ENCODE data around the gene AICDA. TPM values are rescaled to one million over a fixed set of nuclear protein-coding genes. Genes with fewer than 3 reads are reported as not detected.
"Not testable (repeated sequence)": the region's sequence is repeated elsewhere in the genome, so short reads cannot be mapped to it uniquely, and the experiment has no call there.

Gene AICDA
- total RNA-seq, 2 donors from 2014 or later, result not detected

- Mint-ChIP-seq H3K4me3 (no peak overlapping the region), H3K4me1 (peaks cover 9% of the 10 kb centered on the region), H3K36me3 (ENCODE audit: low read depth) (peaks cover 4% of the 10 kb centered on the region), H3K27me3 (peaks cover 46% of the 10 kb centered on the region), H3K27ac (no peak overlapping the region)
- DNase-seq, result no peak
- no peak for ATAC-seq
- H3K9me3 ChIP-seq (ENCODE audit: control insufficient read depth, low read length, poor library complexity, severe bottlenecking), result no peaks in the 10 kb centered on the region
Observed at GRCh38 chr12:8603286-8603685, 9.4 kb downstream of the AICDA start.

GRCh38 chr12:8596561-8596960 is 16.1 kb downstream of the AICDA start:
- H3K9me3 ChIP-seq (ENCODE audit: control insufficient read depth, low read length, poor library complexity, severe bottlenecking), result no peaks in the 10 kb centered on the region
- ATAC-seq, result no peak
- no peaks in the 10 kb centered on the region for H3K4me1 Mint-ChIP-seq
- H3K4me3 Mint-ChIP-seq, result no peak overlapping the region
- H3K36me3 Mint-ChIP-seq (ENCODE audit: low read depth), result no peaks in the 10 kb centered on the region
- H3K27ac Mint-ChIP-seq, result no peak overlapping the region
- DNase-seq, result no peak
- H3K27me3 Mint-ChIP-seq, result peaks cover 13% of the 10 kb centered on the region

GRCh38 chr12:8594072-8594471 is 18.6 kb downstream of the AICDA start:
- Mint-ChIP-seq H3K4me3 (no peak overlapping the region), H3K4me1 (peaks cover 8% of the 10 kb centered on the region), H3K27ac (no peak overlapping the region), H3K36me3 (ENCODE audit: low read depth) (no peaks in the 10 kb centered on the region), H3K27me3 (peaks cover 5% of the 10 kb centered on the region)
- ATAC-seq, result no peak
- DNase-seq, result no peak
- H3K9me3 ChIP-seq (ENCODE audit: control insufficient read depth, low read length, poor library complexity, severe bottlenecking), result no peaks in the 10 kb centered on the region

- no peak overlapping the region for H3K27ac Mint-ChIP-seq
- peaks cover 8% of the 10 kb centered on the region for H3K4me1 Mint-ChIP-seq
- DNase-seq, result no peak
- no peak for ATAC-seq
- no peak overlapping the region for H3K4me3 Mint-ChIP-seq
- peaks cover 5% of the 10 kb centered on the region for H3K27me3 Mint-ChIP-seq
- no peaks in the 10 kb centered on the region for H3K9me3 ChIP-seq (ENCODE audit: control insufficient read depth, low read length, poor library complexity, severe bottlenecking)
- H3K36me3 Mint-ChIP-seq (ENCODE audit: low read depth), result peaks cover 3% of the 10 kb centered on the region
Observed at GRCh38 chr12:8593246-8593645, 19.4 kb downstream of the AICDA start.

- H3K9me3 ChIP-seq (ENCODE audit: control insufficient read depth, low read length, poor library complexity, severe bottlenecking), result no peaks in the 10 kb centered on the region
- Mint-ChIP-seq H3K27me3 (peaks cover 2% of the 10 kb centered on the region), H3K4me3 (no peak overlapping the region), H3K27ac (peak overlapping the region; percentile 39), H3K36me3 (ENCODE audit: low read depth) (peaks cover 5% of the 10 kb centered on the region), H3K4me1 (peaks cover 8% of the 10 kb centered on the region)
- ATAC-seq (peak; percentile 57), DNase-seq (no peak)
Observed at GRCh38 chr12:8590842-8591545, 21.7 kb downstream of the AICDA start.

GRCh38 chr12:8589679-8590078 is 23.0 kb downstream of the AICDA start:
- H3K4me1 Mint-ChIP-seq, result peaks cover 8% of the 10 kb centered on the region
- DNase-seq (no peak), ATAC-seq (no peak)
- H3K4me3 Mint-ChIP-seq, result no peak overlapping the region
- H3K36me3 Mint-ChIP-seq (ENCODE audit: low read depth), result peaks cover 6% of the 10 kb centered on the region
- no peak overlapping the region for H3K27ac Mint-ChIP-seq
- no peaks in the 10 kb centered on the region for H3K9me3 ChIP-seq (ENCODE audit: control insufficient read depth, low read length, poor library complexity, severe bottlenecking)
- peaks cover 13% of the 10 kb centered on the region for H3K27me3 Mint-ChIP-seq

- H3K36me3 Mint-ChIP-seq (ENCODE audit: low read depth); ATAC-seq; DNase-seq; H3K4me3 Mint-ChIP-seq; H3K9me3 ChIP-seq (ENCODE audit: control insufficient read depth, low read length, poor library complexity, severe bottlenecking); H3K4me1 Mint-ChIP-seq; H3K27ac Mint-ChIP-seq: not testable (repeated sequence)
- peaks cover 22% of the 10 kb centered on the region for H3K27me3 Mint-ChIP-seq
Observed at GRCh38 chr12:8584478-8584877, 28.2 kb downstream of the AICDA start.

GRCh38 chr12:8584004-8584403 is 28.7 kb downstream of the AICDA start:
- DNase-seq (no peak), ATAC-seq (no peak)
- Mint-ChIP-seq H3K4me3 (no peak overlapping the region), H3K36me3 (ENCODE audit: low read depth) (peaks cover 6% of the 10 kb centered on the region), H3K27ac (no peak overlapping the region), H3K4me1 (peaks cover 9% of the 10 kb centered on the region), H3K27me3 (peaks cover 22% of the 10 kb centered on the region)
- H3K9me3 ChIP-seq (ENCODE audit: control insufficient read depth, low read length, poor library complexity, severe bottlenecking), result no peaks in the 10 kb centered on the region

- no peak overlapping the region for H3K27ac Mint-ChIP-seq
- no peak for ATAC-seq
- H3K4me1 Mint-ChIP-seq, result peaks cover 9% of the 10 kb centered on the region
- H3K36me3 Mint-ChIP-seq (ENCODE audit: low read depth), result peaks cover 2% of the 10 kb centered on the region
- H3K9me3 ChIP-seq (ENCODE audit: control insufficient read depth, low read length, poor library complexity, severe bottlenecking), result no peaks in the 10 kb centered on the region
- H3K27me3 Mint-ChIP-seq, result peaks cover 33% of the 10 kb centered on the region
- no peak overlapping the region for H3K4me3 Mint-ChIP-seq
- no peak for DNase-seq
Observed at GRCh38 chr12:8581098-8581784, 31.4 kb downstream of the AICDA start.

- DNase-seq, result no peak
- Mint-ChIP-seq H3K4me3 (no peak overlapping the region), H3K27ac (peak overlapping the region; percentile 43), H3K36me3 (ENCODE audit: low read depth) (peaks cover 2% of the 10 kb centered on the region), H3K27me3 (peaks cover 11% of the 10 kb centered on the region), H3K4me1 (peaks cover 11% of the 10 kb centered on the region)
- H3K9me3 ChIP-seq (ENCODE audit: control insufficient read depth, low read length, poor library complexity, severe bottlenecking), result no peaks in the 10 kb centered on the region
- no peak for ATAC-seq
Observed at GRCh38 chr12:8577879-8578278, 34.8 kb downstream of the AICDA start.

- Mint-ChIP-seq H3K36me3 (ENCODE audit: low read depth) (peaks cover 2% of the 10 kb centered on the region), H3K27me3 (peaks cover 6% of the 10 kb centered on the region), H3K4me3 (peak overlapping the region; percentile 72), H3K27ac (no peak overlapping the region), H3K4me1 (peaks cover 19% of the 10 kb centered on the region)
- DNase-seq (no peak), ATAC-seq (peak; percentile 71)
- H3K9me3 ChIP-seq (ENCODE audit: control insufficient read depth, low read length, poor library complexity, severe bottlenecking), result no peaks in the 10 kb centered on the region
Observed at GRCh38 chr12:8572507-8572906, 40.2 kb downstream of the AICDA start.

GRCh38 chr12:8566525-8566924 is 46.1 kb downstream of the AICDA start:
- H3K4me1 Mint-ChIP-seq, result peaks cover 2% of the 10 kb centered on the region
- no peak overlapping the region for H3K4me3 Mint-ChIP-seq
- H3K27me3 Mint-ChIP-seq, result peaks cover under 1% of the 10 kb centered on the region
- H3K27ac Mint-ChIP-seq, result no peak overlapping the region
- no peaks in the 10 kb centered on the region for H3K36me3 Mint-ChIP-seq (ENCODE audit: low read depth)
- ATAC-seq (no peak), DNase-seq (no peak)
- no peaks in the 10 kb centered on the region for H3K9me3 ChIP-seq (ENCODE audit: control insufficient read depth, low read length, poor library complexity, severe bottlenecking)

- ATAC-seq; H3K9me3 ChIP-seq (ENCODE audit: control insufficient read depth, low read length, poor library complexity, severe bottlenecking); H3K4me3 Mint-ChIP-seq; DNase-seq; H3K4me1 Mint-ChIP-seq; H3K27ac Mint-ChIP-seq; H3K27me3 Mint-ChIP-seq; H3K36me3 Mint-ChIP-seq (ENCODE audit: low read depth): not testable (repeated sequence)
Observed at GRCh38 chr12:8566052-8566451, 46.6 kb downstream of the AICDA start.

- H3K9me3 ChIP-seq (ENCODE audit: control insufficient read depth, low read length, poor library complexity, severe bottlenecking), result no peaks in the 10 kb centered on the region
- no peaks in the 10 kb centered on the region for H3K36me3 Mint-ChIP-seq (ENCODE audit: low read depth)
- no peak for DNase-seq
- peaks cover 16% of the 10 kb centered on the region for H3K27me3 Mint-ChIP-seq
- no peak for ATAC-seq
- H3K27ac Mint-ChIP-seq, result no peak overlapping the region
- H3K4me3 Mint-ChIP-seq, result no peak overlapping the region
- H3K4me1 Mint-ChIP-seq, result no peaks in the 10 kb centered on the region
Observed at GRCh38 chr12:8564656-8565055, 48.0 kb downstream of the AICDA start.
